Coronary artery (tissue), 2 donors: ENCODE measurements around the gene CFAP65.

Source experiments
- DNase-seq: peaks from one replicate; pipeline ENCODE4 v3.0.0-alpha.2; 2017; ENCODE audit warnings: low spot score
- H3K27ac ChIP-seq, 2 donors: fragments of 200-600 bp; sonication (generic); one replicate each; pipeline ENCODE4 v1.5.1; 2016 to 2019
- H3K4me3 ChIP-seq: fragments of 200-600 bp; sonication (generic); 2 replicates; pipeline ENCODE4 v1.5.1; 2016; ENCODE audit warnings: mild to moderate bottlenecking, moderate library complexity
- CTCF ChIP-seq: fragments of 200-600 bp; sonication (generic); IDR thresholded peaks from one replicate; pipeline ENCODE4 v1.5.1; 2019; ENCODE audit warnings: antibody characterized with exemption

The CFAP65 gene

GRCh38 chr2:219025637-219026585, 15.4 kb downstream of the CFAP65 start:
- Histone ChIP-seq H3K4me3 (no peak overlapping the region), H3K27ac (no peak overlapping the region)
- DNase-seq = no peak
- TF ChIP-seq CTCF = no peak

GRCh38 chr2:219024059-219024458, 17.3 kb downstream of the CFAP65 start:
- H3K4me3 ChIP-seq = no peak overlapping the region
- H3K27ac ChIP-seq = no peak overlapping the region
- no peak for DNase-seq
- TF ChIP-seq CTCF = no peak

- Histone ChIP-seq H3K4me3 (no peak overlapping the region), H3K27ac (no peak overlapping the region)
- no peak for TF ChIP-seq CTCF
- DNase-seq = no peak
Observed at GRCh38 chr2:219023045-219023605, 18.2 kb downstream of the CFAP65 start.

- Histone ChIP-seq H3K4me3 (no peak overlapping the region), H3K27ac (no peak overlapping the region)
- no peak for TF ChIP-seq CTCF
- no peak for DNase-seq
Observed at GRCh38 chr2:219022616-219023015, 18.7 kb downstream of the CFAP65 start.

- no peak for DNase-seq
- H3K27ac ChIP-seq = no peak overlapping the region
- no peak overlapping the region for H3K4me3 ChIP-seq
- TF ChIP-seq CTCF = no peak
Observed at GRCh38 chr2:219022041-219022440, 19.3 kb downstream of the CFAP65 start.

GRCh38 chr2:219021591-219021990, 19.7 kb downstream of the CFAP65 start:
- no peak for TF ChIP-seq CTCF
- Histone ChIP-seq H3K27ac (no peak overlapping the region), H3K4me3 (no peak overlapping the region)
- no peak for DNase-seq
